ENCODE measurements around the gene IGFN1. TPM values are rescaled to one million over a fixed set of nuclear protein-coding genes. Genes with fewer than 3 reads are reported as not detected.

IGFN1 gene
- total RNA-seq, 2 donors from 2014 or later: not detected

DNA sequence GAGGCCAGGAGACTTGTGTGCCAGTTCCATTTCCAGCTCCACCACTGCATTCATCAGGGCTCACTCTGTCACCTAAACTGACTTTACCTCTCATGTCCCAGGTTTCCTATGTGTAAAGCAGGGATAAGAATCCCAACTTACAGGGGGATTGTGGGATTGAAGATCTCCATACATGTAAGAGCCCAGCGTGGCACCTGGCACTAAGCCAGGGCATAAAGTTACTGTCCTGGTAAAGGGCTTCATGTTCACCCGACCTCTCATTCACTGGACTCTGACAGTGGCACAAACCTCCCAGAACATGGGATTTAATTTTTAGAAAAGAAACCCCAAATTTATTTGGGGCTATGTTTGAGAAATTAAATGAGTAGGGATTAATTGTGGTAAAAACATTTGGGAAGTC is 8.9 kb upstream of the IGFN1 start:
- Histone ChIP-seq H3K4me3 (no peak overlapping the region), H3K27ac (no peak overlapping the region), H3K36me3 (no peaks in the 10 kb centered on the region), H3K27me3 (replicated peaks; ENCODE audit: insufficient read depth) (no peaks in the 10 kb centered on the region), H3K9me3 (no peaks in the 10 kb centered on the region), H3K4me1 (ENCODE audit: control insufficient read depth in 1 of 2, low read depth in 2 of 2) (no peaks in the 10 kb centered on the region)
- TF ChIP-seq, protein P1, sequence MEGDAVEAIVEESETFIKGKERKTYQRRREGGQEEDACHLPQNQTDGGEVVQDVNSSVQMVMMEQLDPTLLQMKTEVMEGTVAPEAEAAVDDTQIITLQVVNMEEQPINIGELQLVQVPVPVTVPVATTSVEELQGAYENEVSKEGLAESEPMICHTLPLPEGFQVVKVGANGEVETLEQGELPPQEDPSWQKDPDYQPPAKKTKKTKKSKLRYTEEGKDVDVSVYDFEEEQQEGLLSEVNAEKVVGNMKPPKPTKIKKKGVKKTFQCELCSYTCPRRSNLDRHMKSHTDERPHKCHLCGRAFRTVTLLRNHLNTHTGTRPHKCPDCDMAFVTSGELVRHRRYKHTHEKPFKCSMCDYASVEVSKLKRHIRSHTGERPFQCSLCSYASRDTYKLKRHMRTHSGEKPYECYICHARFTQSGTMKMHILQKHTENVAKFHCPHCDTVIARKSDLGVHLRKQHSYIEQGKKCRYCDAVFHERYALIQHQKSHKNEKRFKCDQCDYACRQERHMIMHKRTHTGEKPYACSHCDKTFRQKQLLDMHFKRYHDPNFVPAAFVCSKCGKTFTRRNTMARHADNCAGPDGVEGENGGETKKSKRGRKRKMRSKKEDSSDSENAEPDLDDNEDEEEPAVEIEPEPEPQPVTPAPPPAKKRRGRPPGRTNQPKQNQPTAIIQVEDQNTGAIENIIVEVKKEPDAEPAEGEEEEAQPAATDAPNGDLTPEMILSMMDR (IDR thresholded peaks at IDR 0.05): no peak
- ATAC-seq (ENCODE audit: insufficient number of reproducible peaks, low FRiP score, low read depth): no peak
- no peak for DNase-seq (ENCODE audit: low spot score)

DNA sequence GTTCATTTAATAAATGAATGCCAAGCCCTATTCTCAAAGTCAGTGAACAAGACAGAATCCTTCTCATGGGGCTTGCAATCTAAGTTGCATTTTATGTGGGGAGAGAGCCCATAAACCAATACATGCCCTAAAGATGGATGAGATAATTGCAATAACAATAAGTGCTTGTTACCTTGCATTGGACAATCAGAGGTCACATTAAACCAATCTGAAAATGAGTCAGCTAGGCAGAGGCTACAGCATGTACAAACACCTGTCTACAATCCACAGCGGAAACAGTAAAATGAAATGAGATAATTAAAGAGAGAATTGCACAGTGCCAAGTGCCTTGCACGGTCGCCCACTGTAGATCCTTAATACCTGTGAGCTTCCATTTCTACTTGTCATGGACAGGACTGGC is 7.4 kb upstream of the IGFN1 start:
- no peak overlapping the region for H3K4me3 ChIP-seq

DNA sequence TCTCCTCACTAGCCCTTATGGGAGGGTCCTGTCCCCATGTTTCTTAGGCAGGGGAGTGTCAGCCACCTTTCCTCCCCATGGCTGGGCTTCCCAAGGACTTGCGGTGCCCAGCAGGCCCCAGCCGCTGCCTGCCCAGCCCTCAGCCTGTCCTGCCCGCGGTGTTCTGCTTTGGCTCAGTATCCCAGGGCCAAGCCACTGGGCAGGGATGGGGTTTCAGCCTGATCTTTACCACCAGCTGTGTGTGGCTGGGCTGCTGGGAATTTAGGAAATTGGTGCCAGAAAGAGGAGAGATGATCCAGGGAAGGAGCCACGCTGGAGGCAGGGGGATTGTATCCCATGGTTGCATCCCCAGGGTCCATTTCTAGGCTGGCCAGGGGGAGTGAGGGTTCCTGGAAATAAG is 6.9 kb upstream of the IGFN1 start:
- no peak overlapping the region for H3K27ac ChIP-seq
- H3K9me3 ChIP-seq: no peaks in the 10 kb centered on the region
- no peak for DNase-seq (ENCODE audit: low spot score)
- no peaks in the 10 kb centered on the region for H3K4me1 ChIP-seq (ENCODE audit: control insufficient read depth in 1 of 2, low read depth in 2 of 2)
- no peak overlapping the region for H3K4me3 ChIP-seq
- ATAC-seq (ENCODE audit: insufficient number of reproducible peaks, low FRiP score, low read depth): no peak
- H3K27me3 ChIP-seq (replicated peaks; ENCODE audit: insufficient read depth): no peaks in the 10 kb centered on the region
- TF ChIP-seq, protein P1 (IDR thresholded peaks at IDR 0.05): no peak
- no peaks in the 10 kb centered on the region for H3K36me3 ChIP-seq

More for the DNA sequence above, 7.4 kb upstream of the IGFN1 start:
- H3K9me3 ChIP-seq: no peaks in the 10 kb centered on the region
- H3K27ac ChIP-seq: no peak overlapping the region
- ATAC-seq (ENCODE audit: insufficient number of reproducible peaks, low FRiP score, low read depth): no peak
- H3K4me1 ChIP-seq (ENCODE audit: control insufficient read depth in 1 of 2, low read depth in 2 of 2): no peaks in the 10 kb centered on the region
- TF ChIP-seq, protein P1 (IDR thresholded peaks at IDR 0.05): no peak
- no peaks in the 10 kb centered on the region for H3K36me3 ChIP-seq
- no peak for DNase-seq (ENCODE audit: low spot score)
- no peaks in the 10 kb centered on the region for H3K27me3 ChIP-seq (replicated peaks; ENCODE audit: insufficient read depth)

DNA sequence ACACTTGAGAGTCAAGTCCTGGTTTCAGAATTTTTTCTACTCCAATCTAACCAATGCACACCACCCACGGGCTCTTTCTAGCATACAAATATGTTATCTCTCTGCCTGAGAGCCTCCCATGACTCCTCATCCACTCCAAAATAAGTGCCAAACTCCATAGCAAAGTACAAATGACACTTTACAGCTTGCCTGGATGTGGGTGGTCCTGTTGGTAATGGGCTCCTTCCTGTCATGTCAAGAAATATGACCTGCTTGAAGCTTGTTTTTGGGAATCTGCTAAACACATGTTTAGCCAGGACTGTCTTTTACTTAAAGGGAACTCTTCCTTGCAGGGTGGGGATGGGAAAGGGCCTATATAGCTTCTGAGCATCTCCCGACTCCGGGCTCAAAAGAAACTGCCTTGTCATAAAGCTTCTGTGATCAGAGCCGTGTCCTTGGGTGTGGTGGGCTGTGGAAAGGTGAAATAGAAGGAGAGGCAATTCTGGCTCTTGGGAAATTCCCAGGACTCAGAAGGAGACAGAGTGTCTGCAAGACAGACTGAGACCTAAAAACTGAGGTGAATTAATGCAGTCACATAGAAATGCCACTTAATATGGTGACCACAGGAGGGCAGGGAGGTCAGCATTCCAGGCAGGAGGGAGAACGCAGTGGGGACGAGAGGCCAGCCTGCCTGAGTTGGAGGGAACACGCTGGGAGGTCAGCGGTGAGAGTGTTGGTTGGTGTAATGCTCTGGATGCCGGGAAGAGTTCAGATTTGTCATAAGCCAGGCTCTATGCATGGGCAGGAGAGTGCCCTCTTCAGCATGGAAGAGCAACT is 6.1 kb upstream of the IGFN1 start:
- no peaks in the 10 kb centered on the region for H3K36me3 ChIP-seq
- H3K27me3 ChIP-seq (replicated peaks; ENCODE audit: insufficient read depth): no peaks in the 10 kb centered on the region
- H3K4me3 ChIP-seq: no peak overlapping the region
- no peaks in the 10 kb centered on the region for H3K4me1 ChIP-seq (ENCODE audit: control insufficient read depth in 1 of 2, low read depth in 2 of 2)
- no peak overlapping the region for H3K27ac ChIP-seq
- DNase-seq (ENCODE audit: low spot score) (no peak), ATAC-seq (ENCODE audit: insufficient number of reproducible peaks, low FRiP score, low read depth) (no peak)
- no peaks in the 10 kb centered on the region for H3K9me3 ChIP-seq
- TF ChIP-seq, protein P1 (IDR thresholded peaks at IDR 0.05): peak; percentile 25

DNA sequence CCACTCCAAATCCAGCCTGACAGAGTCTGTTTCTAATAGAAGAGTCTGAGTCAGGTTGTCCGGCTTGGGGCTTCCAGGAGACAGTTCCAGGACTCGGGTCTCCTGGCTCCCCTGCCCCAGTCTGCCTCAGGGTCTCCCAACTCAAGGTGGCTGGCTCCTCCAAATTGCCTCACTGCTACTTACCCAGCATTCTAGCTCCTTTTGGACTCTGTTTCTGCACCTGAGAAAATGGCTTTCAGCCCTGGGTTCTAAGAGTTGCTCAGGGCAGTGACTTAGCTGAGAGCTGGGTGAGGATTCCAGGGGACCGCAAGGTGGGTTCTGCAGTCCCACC is 5.5 kb upstream of the IGFN1 start:
- TF ChIP-seq, protein P1 (IDR thresholded peaks at IDR 0.05): no peak
- Histone ChIP-seq H3K4me1 (ENCODE audit: control insufficient read depth in 1 of 2, low read depth in 2 of 2) (no peaks in the 10 kb centered on the region), H3K27ac (no peak overlapping the region), H3K27me3 (replicated peaks; ENCODE audit: insufficient read depth) (no peaks in the 10 kb centered on the region), H3K36me3 (no peaks in the 10 kb centered on the region), H3K9me3 (no peaks in the 10 kb centered on the region), H3K4me3 (no peak overlapping the region)
- DNase-seq (ENCODE audit: low spot score): no peak
- no peak for ATAC-seq (ENCODE audit: insufficient number of reproducible peaks, low FRiP score, low read depth)
